Measurements from ENCODE around the gene PIPOX.

PIPOX gene

GRCh38 chr17:29003289-29003688 is 39.7 kb upstream of the PIPOX start:
- H3K4me3 ChIP-seq (ENCODE audit: low read length in 2 of 2) = no peak overlapping the region
- H3K27me3 ChIP-seq (ENCODE audit: control insufficient read depth in 3 of 3, insufficient read depth in 3 of 3, low read depth in 1 of 3, low read length in 3 of 3) = peaks cover 10 to 65% (median 28%) of the 10 kb centered on the region in 3 experiments
- no CpG with 5 or more reads among the region's 12 CpGs for WGBS, 2 donors (ENCODE audit: extremely low coverage in 2 of 2, insufficient read length in 2 of 2, insufficient replicate concordance in 1 of 2)
- peaks cover 5 to 13% of the 10 kb centered on the region in 2 donors for H3K4me1 ChIP-seq (ENCODE audit: control insufficient read depth in 2 of 2, insufficient read depth in 1 of 2, low read depth in 1 of 2, low read length in 2 of 2)
- no peak overlapping the region for H3K4me2 ChIP-seq (ENCODE audit: insufficient read depth, low read length, poor library complexity, severe bottlenecking)
- no peak overlapping the region for H3K14ac ChIP-seq (ENCODE audit: low read length)
- no peak for DNase-seq (ENCODE audit: low spot score)
- H2AFZ ChIP-seq (ENCODE audit: low read length) = no peak overlapping the region
- no peak overlapping the region for H2BK5ac ChIP-seq (ENCODE audit: low read length)
- H4K8ac ChIP-seq (ENCODE audit: low read depth, low read length) = no peak overlapping the region
- H2BK15ac ChIP-seq (ENCODE audit: low read length) = peak overlapping the region; percentile 42
- H3K18ac ChIP-seq (ENCODE audit: low read length) = no peak overlapping the region
- H3K9me3 ChIP-seq (replicated peaks in 1 of 2; ENCODE audit: control insufficient read depth in 2 of 2, insufficient read depth in 1 of 2, low read depth in 1 of 2, low read length in 2 of 2) = no peaks in the 10 kb centered on the region
- H2BK120ac ChIP-seq (ENCODE audit: low read depth, low read length) = no peak overlapping the region
- H3K36me3 ChIP-seq (replicated peaks in 1 of 2; ENCODE audit: control insufficient read depth in 2 of 2, insufficient read depth in 2 of 2, low read length in 2 of 2) = no peaks in the 10 kb centered on the region
- no peak overlapping the region for H3K4ac ChIP-seq (ENCODE audit: low read length)
- H3K9ac ChIP-seq (ENCODE audit: low read depth, low read length, poor library complexity) = no peak overlapping the region
- H2AK5ac ChIP-seq (ENCODE audit: low read depth, low read length) = no peak overlapping the region
- no peak overlapping the region for H3K23ac ChIP-seq (ENCODE audit: low read depth, low read length, poor library complexity)
- no peaks in the 10 kb centered on the region for H3K79me1 ChIP-seq (ENCODE audit: low read depth, low read length)
- no peak overlapping the region for H4K91ac ChIP-seq (ENCODE audit: low read depth, low read length, poor library complexity)
- no peak overlapping the region for H3K27ac ChIP-seq (replicated peaks; ENCODE audit: low read length)
- no peak overlapping the region for H2BK12ac ChIP-seq (ENCODE audit: low read length)

GRCh38 chr17:29004081-29004692 is 38.8 kb upstream of the PIPOX start:
- Histone ChIP-seq H3K4me3 (ENCODE audit: low read length in 2 of 2) (no peak overlapping the region), H2AK5ac (ENCODE audit: low read depth, low read length) (no peak overlapping the region), H3K36me3 (replicated peaks in 1 of 2; ENCODE audit: control insufficient read depth in 2 of 2, insufficient read depth in 2 of 2, low read length in 2 of 2) (no peaks in the 10 kb centered on the region), H3K14ac (ENCODE audit: low read length) (no peak overlapping the region), H3K9ac (ENCODE audit: low read depth, low read length, poor library complexity) (no peak overlapping the region), H2BK12ac (ENCODE audit: low read length) (no peak overlapping the region), H2BK15ac (ENCODE audit: low read length) (no peak overlapping the region), H3K23ac (ENCODE audit: low read depth, low read length, poor library complexity) (peak overlapping the region; percentile 13), H2BK5ac (ENCODE audit: low read length) (no peak overlapping the region), H4K91ac (ENCODE audit: low read depth, low read length, poor library complexity) (no peak overlapping the region), H3K9me3 (replicated peaks in 1 of 2; ENCODE audit: control insufficient read depth in 2 of 2, insufficient read depth in 1 of 2, low read depth in 1 of 2, low read length in 2 of 2) (no peaks in the 10 kb centered on the region), H3K4ac (ENCODE audit: low read length) (no peak overlapping the region), H2AFZ (ENCODE audit: low read length) (no peak overlapping the region), H2BK120ac (ENCODE audit: low read depth, low read length) (no peak overlapping the region), H3K79me1 (ENCODE audit: low read depth, low read length) (no peaks in the 10 kb centered on the region), H4K8ac (ENCODE audit: low read depth, low read length) (no peak overlapping the region), H3K27me3 (ENCODE audit: control insufficient read depth in 3 of 3, insufficient read depth in 3 of 3, low read depth in 1 of 3, low read length in 3 of 3) (peaks cover 10 to 58% (median 28%) of the 10 kb centered on the region in 3 experiments), H3K18ac (ENCODE audit: low read length) (no peak overlapping the region), H3K27ac (replicated peaks; ENCODE audit: low read length) (no peak overlapping the region), H3K4me1 (ENCODE audit: control insufficient read depth in 2 of 2, insufficient read depth in 1 of 2, low read depth in 1 of 2, low read length in 2 of 2) (peaks cover 5 to 13% of the 10 kb centered on the region in 2 donors), H3K4me2 (ENCODE audit: insufficient read depth, low read length, poor library complexity, severe bottlenecking) (no peak overlapping the region)
- DNase-seq (ENCODE audit: low spot score) = no peak
- WGBS, 2 donors (ENCODE audit: extremely low coverage in 2 of 2, insufficient read length in 2 of 2, insufficient replicate concordance in 1 of 2) = no CpG with 5 or more reads among the region's 20 CpGs

GRCh38 chr17:29005936-29006511 is 36.9 kb upstream of the PIPOX start, which contains the start of gene SEZ6:
SEZ6 (minus strand) TSS chr17:29006033; CDS start chr17:29005869, 164 bp downstream.
- Histone ChIP-seq H3K79me1 (ENCODE audit: low read depth, low read length) (no peaks in the 10 kb centered on the region), H2BK120ac (ENCODE audit: low read depth, low read length) (no peak within 1 kb of the TSS), H3K9ac (ENCODE audit: low read depth, low read length, poor library complexity) (no peak within 1 kb of the TSS), H3K4me2 (ENCODE audit: insufficient read depth, low read length, poor library complexity, severe bottlenecking) (peak within 1 kb of the TSS; percentile 50), H4K8ac (ENCODE audit: low read depth, low read length) (no peak within 1 kb of the TSS), H3K9me3 (replicated peaks in 1 of 2; ENCODE audit: control insufficient read depth in 2 of 2, insufficient read depth in 1 of 2, low read depth in 1 of 2, low read length in 2 of 2) (no peaks in the 10 kb centered on the region), H3K4ac (ENCODE audit: low read length) (no peak within 1 kb of the TSS), H3K36me3 (replicated peaks in 1 of 2; ENCODE audit: control insufficient read depth in 2 of 2, insufficient read depth in 2 of 2, low read length in 2 of 2) (no peaks in the 10 kb centered on the region), H3K23ac (ENCODE audit: low read depth, low read length, poor library complexity) (no peak within 1 kb of the TSS), H2AFZ (ENCODE audit: low read length) (peak within 1 kb of the TSS; percentile 75), H2BK12ac (ENCODE audit: low read length) (no peak within 1 kb of the TSS), H3K4me3 (ENCODE audit: low read length in 2 of 2) (peak within 1 kb of the TSS in 1 of 2 donors; percentile 29), H2BK15ac (ENCODE audit: low read length) (no peak within 1 kb of the TSS), H3K27me3 (ENCODE audit: control insufficient read depth in 3 of 3, insufficient read depth in 3 of 3, low read depth in 1 of 3, low read length in 3 of 3) (peaks cover 10 to 56% (median 28%) of the 10 kb centered on the region in 3 experiments), H2AK5ac (ENCODE audit: low read depth, low read length) (no peak within 1 kb of the TSS), H3K14ac (ENCODE audit: low read length) (no peak within 1 kb of the TSS), H3K27ac (replicated peaks; ENCODE audit: low read length) (no peak within 1 kb of the TSS), H4K91ac (ENCODE audit: low read depth, low read length, poor library complexity) (no peak within 1 kb of the TSS), H2BK5ac (ENCODE audit: low read length) (no peak within 1 kb of the TSS), H3K18ac (ENCODE audit: low read length) (no peak within 1 kb of the TSS), H3K4me1 (ENCODE audit: control insufficient read depth in 2 of 2, insufficient read depth in 1 of 2, low read depth in 1 of 2, low read length in 2 of 2) (peaks cover 5 to 13% of the 10 kb centered on the region in 2 donors)
- DNase-seq (ENCODE audit: low spot score) = peak; percentile 84
- no CpG with 5 or more reads among the region's 43 CpGs for WGBS, 2 donors (ENCODE audit: extremely low coverage in 2 of 2, insufficient read length in 2 of 2, insufficient replicate concordance in 1 of 2)

- H4K91ac ChIP-seq (ENCODE audit: low read depth, low read length, poor library complexity) = no peak overlapping the region
- H3K14ac ChIP-seq (ENCODE audit: low read length) = no peak overlapping the region
- WGBS, 2 donors (ENCODE audit: extremely low coverage in 2 of 2, insufficient read length in 2 of 2, insufficient replicate concordance in 1 of 2) = no CpG with 5 or more reads among the region's 2 CpGs
- H3K79me1 ChIP-seq (ENCODE audit: low read depth, low read length) = no peaks in the 10 kb centered on the region
- H4K8ac ChIP-seq (ENCODE audit: low read depth, low read length) = no peak overlapping the region
- no peak for DNase-seq (ENCODE audit: low spot score)
- no peak overlapping the region for H3K4ac ChIP-seq (ENCODE audit: low read length)
- no peak overlapping the region for H3K23ac ChIP-seq (ENCODE audit: low read depth, low read length, poor library complexity)
- no peak overlapping the region for H3K9ac ChIP-seq (ENCODE audit: low read depth, low read length, poor library complexity)
- no peaks in the 10 kb centered on the region for H3K9me3 ChIP-seq (replicated peaks in 1 of 2; ENCODE audit: control insufficient read depth in 2 of 2, insufficient read depth in 1 of 2, low read depth in 1 of 2, low read length in 2 of 2)
- no peak overlapping the region for H3K4me2 ChIP-seq (ENCODE audit: insufficient read depth, low read length, poor library complexity, severe bottlenecking)
- peaks cover 4 to 13% of the 10 kb centered on the region in 2 donors for H3K4me1 ChIP-seq (ENCODE audit: control insufficient read depth in 2 of 2, insufficient read depth in 1 of 2, low read depth in 1 of 2, low read length in 2 of 2)
- no peak overlapping the region for H2AFZ ChIP-seq (ENCODE audit: low read length)
- no peak overlapping the region for H2BK120ac ChIP-seq (ENCODE audit: low read depth, low read length)
- H3K27ac ChIP-seq (replicated peaks; ENCODE audit: low read length) = no peak overlapping the region
- peaks cover 10 to 42% (median 28%) of the 10 kb centered on the region in 3 experiments for H3K27me3 ChIP-seq (ENCODE audit: control insufficient read depth in 3 of 3, insufficient read depth in 3 of 3, low read depth in 1 of 3, low read length in 3 of 3)
- H2BK5ac ChIP-seq (ENCODE audit: low read length) = no peak overlapping the region
- no peak overlapping the region for H2AK5ac ChIP-seq (ENCODE audit: low read depth, low read length)
- no peaks in the 10 kb centered on the region for H3K36me3 ChIP-seq (replicated peaks in 1 of 2; ENCODE audit: control insufficient read depth in 2 of 2, insufficient read depth in 2 of 2, low read length in 2 of 2)
- no peak overlapping the region for H2BK15ac ChIP-seq (ENCODE audit: low read length)
- H3K18ac ChIP-seq (ENCODE audit: low read length) = no peak overlapping the region
- H2BK12ac ChIP-seq (ENCODE audit: low read length) = no peak overlapping the region
- H3K4me3 ChIP-seq (ENCODE audit: low read length in 2 of 2) = no peak overlapping the region
Measured at GRCh38 chr17:29007456-29007855, 35.5 kb upstream of the PIPOX start.

Measured in neuronal stem cell (in vitro differentiated cells).